K562 (cell line): ENCODE results near the gene KCNN4. TPM values are rescaled to one million over a fixed set of nuclear protein-coding genes. Genes with fewer than 3 reads are reported as not detected.

Source experiments
- BCLAF1 ChIP-seq, 2 experiments: fragments of 450-650 bp in 1 of 2; IDR thresholded peaks; 2 replicates each; pipeline ENCODE4 v1.6.1; 2011 to 2017; ENCODE audit warnings: low read depth in 2 of 2, antibody characterized with exemption in 1 of 2, borderline replicate concordance in 1 of 2, low read length in 1 of 2, mild to moderate bottlenecking in 1 of 2, mixed read lengths in 1 of 2; ENCODE audit not compliant: control insufficient read depth in 1 of 2
- CTBP1 ChIP-seq: fragments of 450-650 bp; IDR thresholded peaks from 2 replicates; pipeline ENCODE4 v1.6.1; 2016; ENCODE audit warnings: borderline replicate concordance
- TCF7 ChIP-seq: sonication (generic); IDR thresholded peaks from 2 replicates; pipeline ENCODE4 v1.6.1; 2016; ENCODE audit warnings: antibody characterized with exemption, borderline replicate concordance
- polyA plus RNA-seq, 8 experiments: library from polyadenylated mRNA; depleted of rRNA in 4 of 8; stranded (reverse) in 5 of 8; unstranded in 3 of 8; fragments of >200 nt; fragmentation: Nextera tagmentation in 2 of 8; fragmentation: Illumina TruSeq in 1 of 8; extraction: Ambion mirVana in 2 of 8; extraction: Trizol in 1 of 8; gene quantifications; 2 replicates each; pipeline versions ENCODE4 v1.2.1 to v1.2.3, GENCODE V29; 2011 to 2014; ENCODE audit warnings: inconsistent platforms in 1 of 8, missing spikeins in 1 of 8
- total RNA-seq, 7 experiments: library from RNA; depleted of rRNA in 6 of 7; stranded (reverse); fragments of >200 nt in 6 of 7; fragmentation: Illumina TruSeq in 2 of 7; extraction: Trizol in 2 of 7; gene quantifications; 2 replicates each; pipeline versions ENCODE4 v1.2.1 to v1.2.3, GENCODE V29; 2011 to 2021; ENCODE audit warnings: low replicate concordance in 1 of 7
- TF ChIP-seq, protein P1 (sequence below), 2 experiments: fragments of 450-650 bp; formaldehyde crosslinking in 1 of 2; IDR thresholded peaks; 2 replicates each; pipeline versions ENCODE4 v1.4.0 to v1.6.1; 2014 to 2020; ENCODE audit warnings: mild to moderate bottlenecking in 2 of 2, borderline replicate concordance in 1 of 2, low read depth in 1 of 2
- TF ChIP-seq, protein P2 (sequence below): fragments of 450-650 bp; IDR thresholded peaks from 2 replicates; pipeline ENCODE4 v1.6.1; 2016; ENCODE audit warnings: low read depth

The KCNN4 gene
- total and polyA plus RNA-seq, 9 of the 15 experiments (the other 6 are each of a cell fraction or from before 2014, with no cell fraction given) = 0.53 to 37.7 (median 25.9) TPM

GRCh38 chr19:43774103-43774939 is 6.5 kb downstream of the KCNN4 start (continued):
- TF ChIP-seq, protein P1, sequence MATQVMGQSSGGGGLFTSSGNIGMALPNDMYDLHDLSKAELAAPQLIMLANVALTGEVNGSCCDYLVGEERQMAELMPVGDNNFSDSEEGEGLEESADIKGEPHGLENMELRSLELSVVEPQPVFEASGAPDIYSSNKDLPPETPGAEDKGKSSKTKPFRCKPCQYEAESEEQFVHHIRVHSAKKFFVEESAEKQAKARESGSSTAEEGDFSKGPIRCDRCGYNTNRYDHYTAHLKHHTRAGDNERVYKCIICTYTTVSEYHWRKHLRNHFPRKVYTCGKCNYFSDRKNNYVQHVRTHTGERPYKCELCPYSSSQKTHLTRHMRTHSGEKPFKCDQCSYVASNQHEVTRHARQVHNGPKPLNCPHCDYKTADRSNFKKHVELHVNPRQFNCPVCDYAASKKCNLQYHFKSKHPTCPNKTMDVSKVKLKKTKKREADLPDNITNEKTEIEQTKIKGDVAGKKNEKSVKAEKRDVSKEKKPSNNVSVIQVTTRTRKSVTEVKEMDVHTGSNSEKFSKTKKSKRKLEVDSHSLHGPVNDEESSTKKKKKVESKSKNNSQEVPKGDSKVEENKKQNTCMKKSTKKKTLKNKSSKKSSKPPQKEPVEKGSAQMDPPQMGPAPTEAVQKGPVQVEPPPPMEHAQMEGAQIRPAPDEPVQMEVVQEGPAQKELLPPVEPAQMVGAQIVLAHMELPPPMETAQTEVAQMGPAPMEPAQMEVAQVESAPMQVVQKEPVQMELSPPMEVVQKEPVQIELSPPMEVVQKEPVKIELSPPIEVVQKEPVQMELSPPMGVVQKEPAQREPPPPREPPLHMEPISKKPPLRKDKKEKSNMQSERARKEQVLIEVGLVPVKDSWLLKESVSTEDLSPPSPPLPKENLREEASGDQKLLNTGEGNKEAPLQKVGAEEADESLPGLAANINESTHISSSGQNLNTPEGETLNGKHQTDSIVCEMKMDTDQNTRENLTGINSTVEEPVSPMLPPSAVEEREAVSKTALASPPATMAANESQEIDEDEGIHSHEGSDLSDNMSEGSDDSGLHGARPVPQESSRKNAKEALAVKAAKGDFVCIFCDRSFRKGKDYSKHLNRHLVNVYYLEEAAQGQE (IDR thresholded peaks at IDR 0.05; ENCODE audit: borderline replicate concordance) = peak; percentile 81
- TF ChIP-seq, protein P1 (CRISPR knock-in tag; IDR thresholded peaks at IDR 0.05; ENCODE audit: low read depth) = peak; percentile 15; the same call in 1 of the 2 replicates
- TF ChIP-seq, protein P2, sequence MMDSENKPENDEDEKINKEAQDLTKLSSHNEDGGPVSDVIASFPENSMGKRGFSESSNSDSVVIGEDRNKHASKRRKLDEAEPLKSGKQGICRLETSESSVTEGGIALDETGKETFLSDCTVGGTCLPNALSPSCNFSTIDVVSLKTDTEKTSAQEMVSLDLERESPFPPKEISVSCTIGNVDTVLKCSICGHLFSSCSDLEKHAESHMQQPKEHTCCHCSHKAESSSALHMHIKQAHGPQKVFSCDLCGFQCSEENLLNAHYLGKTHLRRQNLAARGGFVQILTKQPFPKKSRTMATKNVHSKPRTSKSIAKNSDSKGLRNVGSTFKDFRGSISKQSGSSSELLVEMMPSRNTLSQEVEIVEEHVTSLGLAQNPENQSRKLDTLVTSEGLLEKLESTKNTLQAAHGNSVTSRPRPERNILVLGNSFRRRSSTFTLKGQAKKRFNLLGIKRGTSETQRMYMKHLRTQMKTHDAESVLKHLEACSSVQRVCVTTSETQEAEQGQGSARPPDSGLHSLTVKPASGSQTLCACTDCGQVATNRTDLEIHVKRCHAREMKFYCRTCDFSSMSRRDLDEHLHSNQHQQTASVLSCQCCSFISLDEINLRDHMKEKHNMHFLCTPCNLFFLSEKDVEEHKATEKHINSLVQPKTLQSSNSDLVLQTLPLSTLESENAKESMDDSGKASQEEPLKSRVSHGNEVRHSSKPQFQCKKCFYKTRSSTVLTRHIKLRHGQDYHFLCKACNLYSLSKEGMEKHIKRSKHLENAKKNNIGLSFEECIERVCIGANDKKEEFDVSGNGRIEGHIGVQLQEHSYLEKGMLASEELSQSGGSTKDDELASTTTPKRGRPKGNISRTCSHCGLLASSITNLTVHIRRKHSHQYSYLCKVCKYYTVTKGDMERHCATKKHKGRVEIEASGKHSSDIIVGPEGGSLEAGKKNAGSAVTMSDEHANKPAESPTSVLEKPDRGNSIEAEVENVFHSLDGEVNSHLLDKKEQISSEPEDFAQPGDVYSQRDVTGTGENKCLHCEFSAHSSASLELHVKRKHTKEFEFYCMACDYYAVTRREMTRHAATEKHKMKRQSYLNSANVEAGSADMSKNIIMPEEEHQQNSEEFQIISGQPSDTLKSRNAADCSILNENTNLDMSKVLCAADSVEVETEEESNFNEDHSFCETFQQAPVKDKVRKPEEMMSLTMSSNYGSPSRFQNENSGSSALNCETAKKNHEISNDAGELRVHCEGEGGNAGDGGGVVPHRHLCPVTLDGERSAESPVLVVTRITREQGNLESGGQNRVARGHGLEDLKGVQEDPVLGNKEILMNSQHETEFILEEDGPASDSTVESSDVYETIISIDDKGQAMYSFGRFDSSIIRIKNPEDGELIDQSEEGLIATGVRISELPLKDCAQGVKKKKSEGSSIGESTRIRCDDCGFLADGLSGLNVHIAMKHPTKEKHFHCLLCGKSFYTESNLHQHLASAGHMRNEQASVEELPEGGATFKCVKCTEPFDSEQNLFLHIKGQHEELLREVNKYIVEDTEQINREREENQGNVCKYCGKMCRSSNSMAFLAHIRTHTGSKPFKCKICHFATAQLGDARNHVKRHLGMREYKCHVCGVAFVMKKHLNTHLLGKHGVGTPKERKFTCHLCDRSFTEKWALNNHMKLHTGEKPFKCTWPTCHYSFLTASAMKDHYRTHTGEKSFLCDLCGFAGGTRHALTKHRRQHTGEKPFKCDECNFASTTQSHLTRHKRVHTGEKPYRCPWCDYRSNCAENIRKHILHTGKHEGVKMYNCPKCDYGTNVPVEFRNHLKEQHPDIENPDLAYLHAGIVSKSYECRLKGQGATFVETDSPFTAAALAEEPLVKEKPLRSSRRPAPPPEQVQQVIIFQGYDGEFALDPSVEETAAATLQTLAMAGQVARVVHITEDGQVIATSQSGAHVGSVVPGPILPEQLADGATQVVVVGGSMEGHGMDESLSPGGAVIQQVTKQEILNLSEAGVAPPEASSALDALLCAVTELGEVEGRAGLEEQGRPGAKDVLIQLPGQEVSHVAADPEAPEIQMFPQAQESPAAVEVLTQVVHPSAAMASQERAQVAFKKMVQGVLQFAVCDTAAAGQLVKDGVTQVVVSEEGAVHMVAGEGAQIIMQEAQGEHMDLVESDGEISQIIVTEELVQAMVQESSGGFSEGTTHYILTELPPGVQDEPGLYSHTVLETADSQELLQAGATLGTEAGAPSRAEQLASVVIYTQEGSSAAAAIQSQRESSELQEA = no peak
- TF ChIP-seq TCF7 (peak; percentile 63; the same call in 1 of the 2 replicates), CTBP1 (peak; percentile 97), BCLAF1 (IDR thresholded peaks at IDR 0.05; ENCODE audit: borderline replicate concordance in 1 of 2, control insufficient read depth in 1 of 2, low read depth in 2 of 2, low read length in 1 of 2) (no peak)
